NCI-H2196 treated with DMSO at 0.1 percent for 48 hours (cell line): ENCODE measurements around the gene MLXIP.

Experiments
- DNase-seq: peaks from one replicate; lab custom pipeline; 2025; ENCODE audit not compliant: unreplicated experiment; lab: John Stamatoyannopoulos, UW

The MLXIP gene

GRCh38 chr12:122124370-122124769 is 45.8 kb downstream of the MLXIP start:
- no peak for DNase-seq

- no peak for DNase-seq
These were observed 47.1 kb downstream of the MLXIP start for GRCh38 chr12:122125452-122126341.

- no peak for DNase-seq
These were observed 47.7 kb downstream of the MLXIP start for GRCh38 chr12:122126342-122126635.

GRCh38 chr12:122126713-122127597 is 48.4 kb downstream of the MLXIP start:
- no peak for DNase-seq

- no peak for DNase-seq
These were observed 49.3 kb downstream of the MLXIP start for GRCh38 chr12:122127839-122128238.

- DNase-seq, result no peak
These were observed 49.9 kb downstream of the MLXIP start for GRCh38 chr12:122128481-122128880.

- DNase-seq, result no peak
These were observed 50.6 kb downstream of the MLXIP start for GRCh38 chr12:122129131-122129530.

GRCh38 chr12:122130150-122130549 is 51.6 kb downstream of the MLXIP start:
- no peak for DNase-seq

GRCh38 chr12:122133192-122133950 is 54.8 kb downstream of the MLXIP start:
- DNase-seq, result no peak

GRCh38 chr12:122135437-122136031 is 57.0 kb downstream of the MLXIP start:
- DNase-seq, result no peak

- DNase-seq, result no peak
These were observed 58.7 kb downstream of the MLXIP start for GRCh38 chr12:122137229-122137628.

- peak; percentile 57 for DNase-seq
These were observed 59.1 kb downstream of the MLXIP start for GRCh38 chr12:122137681-122138080.

- no peak for DNase-seq
These were observed 59.6 kb downstream of the MLXIP start for GRCh38 chr12:122138181-122138580.

- DNase-seq, result no peak
These were observed 60.1 kb downstream of the MLXIP start for GRCh38 chr12:122138616-122139015.

- no peak for DNase-seq
These were observed 60.7 kb downstream of the MLXIP start for GRCh38 chr12:122139266-122139665.

- DNase-seq, result no peak
These were observed 61.4 kb downstream of the MLXIP start for GRCh38 chr12:122139941-122140340.

GRCh38 chr12:122140467-122141257 is 62.1 kb downstream of the MLXIP start:
- DNase-seq, result no peak

GRCh38 chr12:122141911-122142725 is 63.6 kb downstream of the MLXIP start:
- DNase-seq, result no peak

GRCh38 chr12:122142857-122143256 is 64.3 kb downstream of the MLXIP start:
- no peak for DNase-seq
